ENCODE measurements around the gene MAPT. TPM values are rescaled to one million over a fixed set of nuclear protein-coding genes. Genes with fewer than 3 reads are reported as not detected.

Gene MAPT
- total and polyA plus RNA-seq, 3 donors from 2014 or later, result 5.0 to 100 (median 6.1) TPM

DNA sequence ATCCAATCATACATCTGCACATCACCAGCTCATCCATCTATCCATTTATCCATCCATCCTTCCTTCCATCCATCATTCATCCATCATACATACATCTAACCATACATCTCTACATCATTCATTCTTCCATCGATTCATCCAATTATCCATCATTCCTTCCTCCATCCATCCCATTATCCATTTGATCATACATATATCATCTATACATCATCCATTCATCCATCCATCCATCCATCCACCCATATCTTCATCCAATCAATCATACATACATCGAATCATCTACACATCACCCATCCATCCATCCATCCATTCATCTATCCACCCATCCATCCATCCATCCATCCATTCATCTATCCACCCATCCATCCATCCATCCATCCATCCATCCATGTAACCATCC, 75.4 kb downstream of the MAPT start:
- TF ChIP-seq CTCF (IDR thresholded peaks at IDR 0.05), result no peak
- TF ChIP-seq POLR2A (IDR thresholded peaks at IDR 0.05), result no peak
- WGBS, 2 donors, result 92 to 94% methylated on average over 2 of the region's 2 CpGs
- Histone ChIP-seq H3K9me3 (no peaks in the 10 kb centered on the region), H3K27ac (no peak overlapping the region), H3K4me3 (no peak overlapping the region), H3K27me3 (no peaks in the 10 kb centered on the region), H3K4me1 (no peaks in the 10 kb centered on the region), H3K36me3 (ENCODE audit: low read depth, missing control alignments) (no peaks in the 10 kb centered on the region)
- intact Hi-C loops (cut with DNase I; ENCODE audit: low total_unique reads), result no loop called here
- no peak for DNase-seq

- DNase-seq, result no peak
- Histone ChIP-seq H3K27me3 (no peaks in the 10 kb centered on the region), H3K36me3 (ENCODE audit: low read depth, missing control alignments) (no peaks in the 10 kb centered on the region), H3K27ac (no peak overlapping the region), H3K4me1 (no peaks in the 10 kb centered on the region), H3K4me3 (no peak overlapping the region), H3K9me3 (no peaks in the 10 kb centered on the region)
- WGBS, 2 donors, result 96 to 100% methylated on average over 3 of the region's 3 CpGs
- intact Hi-C loops (cut with DNase I; ENCODE audit: low total_unique reads), result no loop called here
- no peak for TF ChIP-seq POLR2A (IDR thresholded peaks at IDR 0.05)
- TF ChIP-seq CTCF (IDR thresholded peaks at IDR 0.05), result no peak
Measured at GRCh38 chr17:45970659-45971058, 76.3 kb downstream of the MAPT start.

DNA sequence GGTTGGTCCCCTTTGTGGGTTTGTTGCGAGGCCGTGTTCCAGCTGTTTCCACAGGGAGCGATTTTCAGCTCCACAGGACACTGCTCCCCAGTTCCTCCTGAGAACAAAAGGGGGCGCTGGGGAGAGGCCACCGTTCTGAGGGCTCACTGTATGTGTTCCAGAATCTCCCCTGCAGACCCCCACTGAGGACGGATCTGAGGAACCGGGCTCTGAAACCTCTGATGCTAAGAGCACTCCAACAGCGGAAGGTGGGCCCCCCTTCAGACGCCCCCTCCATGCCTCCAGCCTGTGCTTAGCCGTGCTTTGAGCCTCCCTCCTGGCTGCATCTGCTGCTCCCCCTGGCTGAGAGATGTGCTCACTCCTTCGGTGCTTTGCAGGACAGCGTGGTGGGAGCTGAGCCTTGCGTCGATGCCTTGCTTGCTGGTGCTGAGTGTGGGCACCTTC, 77.4 kb downstream of the MAPT start:
- TF ChIP-seq POLR2A (IDR thresholded peaks at IDR 0.05) (no peak), CTCF (IDR thresholded peaks at IDR 0.05) (no peak)
- intact Hi-C loops (cut with DNase I; ENCODE audit: low total_unique reads), result no loop called here
- H3K36me3 ChIP-seq (ENCODE audit: low read depth, missing control alignments), result no peaks in the 10 kb centered on the region
- DNase-seq, result no peak
- H3K4me3 ChIP-seq, result no peak overlapping the region
- H3K27me3 ChIP-seq, result no peaks in the 10 kb centered on the region
- H3K4me1 ChIP-seq, result no peaks in the 10 kb centered on the region
- no peaks in the 10 kb centered on the region for H3K9me3 ChIP-seq
- 47 to 66% methylated on average over 9 to 14 of the region's 14 CpGs for WGBS, 2 donors
- no peak overlapping the region for H3K27ac ChIP-seq

GRCh38 chr17:45972531-45972930, 78.2 kb downstream of the MAPT start:
- no peaks in the 10 kb centered on the region for H3K36me3 ChIP-seq (ENCODE audit: low read depth, missing control alignments)
- WGBS, 2 donors, result 89 to 91% methylated on average over 3 of the region's 3 CpGs
- intact Hi-C loops (cut with DNase I; ENCODE audit: low total_unique reads), result no loop called here

More at GRCh38 chr17:45972531-45972930, 78.2 kb downstream of the MAPT start:
- TF ChIP-seq POLR2A (IDR thresholded peaks at IDR 0.05), result no peak
- no peak for TF ChIP-seq CTCF (IDR thresholded peaks at IDR 0.05)
- H3K9me3 ChIP-seq, result no peaks in the 10 kb centered on the region
- no peak for DNase-seq
- H3K27me3 ChIP-seq, result no peaks in the 10 kb centered on the region
- H3K4me3 ChIP-seq, result no peak overlapping the region
- no peak overlapping the region for H3K27ac ChIP-seq
- no peaks in the 10 kb centered on the region for H3K4me1 ChIP-seq

Data from testis (tissue), 3 donors.